Stimulated activated CD8-positive, alpha-beta memory T cell treated with anti-CD3 and anti-CD28 coated beads, Interleukin-7, amount 100 ng/mL, for 1 hour (primary cell): ENCODE measurements around the gene ZC3HAV1.
"Not testable (repeated sequence)": the region's sequence is repeated elsewhere in the genome, so short reads cannot be mapped to it uniquely, and the experiment has no call there.

Experiments
- DNase-seq, 2 donors: peaks; one replicate each; pipeline ENCODE4 v3.0.0-alpha.2; 2020; ENCODE audit warnings: low read depth in 2 of 2

The ZC3HAV1 gene

GRCh38 chr7:139087212-139087611 lies 22.3 kb downstream of the ZC3HAV1 start:
- no peak for DNase-seq

DNA sequence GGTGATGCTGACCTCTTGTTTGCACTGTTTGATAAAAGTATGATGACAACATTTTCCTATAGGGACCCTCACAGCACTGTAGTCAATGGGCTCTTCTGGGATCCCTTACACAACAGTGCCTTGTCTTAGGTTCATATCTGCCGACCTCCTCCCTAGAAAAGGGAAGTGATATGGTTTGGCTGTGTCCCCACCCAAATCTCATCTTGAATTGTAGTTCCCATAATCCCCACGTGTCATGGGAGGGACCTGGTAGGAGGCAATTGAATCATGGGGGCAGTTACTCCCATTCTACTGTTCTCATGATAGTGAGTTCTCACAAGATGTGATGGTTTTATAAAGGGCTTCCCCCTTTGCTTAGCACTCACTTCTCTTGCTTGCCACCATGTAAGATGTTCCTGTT lies 23.1 kb downstream of the ZC3HAV1 start:
- no peak for DNase-seq

DNA sequence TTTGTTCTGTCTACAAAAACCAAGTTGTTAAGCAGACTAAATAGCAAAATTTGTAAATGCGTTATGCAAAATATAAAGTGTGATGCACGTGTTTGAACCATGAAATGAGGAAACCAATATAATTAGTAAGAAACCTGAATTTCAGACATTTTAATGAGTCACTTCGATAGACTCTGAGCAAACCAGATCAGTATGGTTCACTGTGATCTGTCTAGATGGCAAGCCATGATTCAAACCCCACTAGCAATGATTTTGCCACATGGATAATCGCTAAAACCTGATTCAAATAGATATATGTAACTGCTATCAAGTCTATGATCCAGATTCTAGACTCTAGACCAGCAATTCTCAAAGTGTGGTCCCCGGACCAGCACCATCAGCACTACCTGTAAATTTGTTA lies 24.8 kb downstream of the ZC3HAV1 start:
- DNase-seq = no peak

GRCh38 chr7:139081584-139081983 lies 27.9 kb downstream of the ZC3HAV1 start:
- DNase-seq = no peak

GRCh38 chr7:139080905-139081304 lies 28.6 kb downstream of the ZC3HAV1 start:
- no peak for DNase-seq

- DNase-seq = no peak
Observed at GRCh38 chr7:139079861-139080260, 29.7 kb downstream of the ZC3HAV1 start.

GRCh38 chr7:139078911-139079310 lies 30.6 kb downstream of the ZC3HAV1 start:
- DNase-seq = no peak

- DNase-seq = no peak
Observed at GRCh38 chr7:139078399-139078798, 31.1 kb downstream of the ZC3HAV1 start.

DNA sequence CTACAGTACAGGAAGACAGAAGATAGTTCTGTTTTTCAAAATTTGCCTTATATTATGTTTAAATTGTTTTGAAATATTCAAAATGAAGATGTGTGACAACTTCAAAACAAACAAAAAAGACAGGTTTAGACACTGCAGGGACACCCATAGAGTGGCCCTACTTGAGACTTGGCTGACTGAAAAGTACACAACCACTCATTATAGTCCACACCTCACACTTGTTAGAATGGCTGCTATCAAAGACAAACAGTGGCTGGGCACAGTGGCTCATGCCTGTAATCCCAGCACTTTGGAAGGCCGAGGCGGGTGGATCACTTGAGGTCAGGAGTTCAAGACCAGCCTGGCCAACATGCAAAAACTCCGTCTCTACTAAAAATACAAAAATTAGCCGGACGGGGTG lies 31.8 kb downstream of the ZC3HAV1 start:
- not testable (repeated sequence) for DNase-seq

DNA sequence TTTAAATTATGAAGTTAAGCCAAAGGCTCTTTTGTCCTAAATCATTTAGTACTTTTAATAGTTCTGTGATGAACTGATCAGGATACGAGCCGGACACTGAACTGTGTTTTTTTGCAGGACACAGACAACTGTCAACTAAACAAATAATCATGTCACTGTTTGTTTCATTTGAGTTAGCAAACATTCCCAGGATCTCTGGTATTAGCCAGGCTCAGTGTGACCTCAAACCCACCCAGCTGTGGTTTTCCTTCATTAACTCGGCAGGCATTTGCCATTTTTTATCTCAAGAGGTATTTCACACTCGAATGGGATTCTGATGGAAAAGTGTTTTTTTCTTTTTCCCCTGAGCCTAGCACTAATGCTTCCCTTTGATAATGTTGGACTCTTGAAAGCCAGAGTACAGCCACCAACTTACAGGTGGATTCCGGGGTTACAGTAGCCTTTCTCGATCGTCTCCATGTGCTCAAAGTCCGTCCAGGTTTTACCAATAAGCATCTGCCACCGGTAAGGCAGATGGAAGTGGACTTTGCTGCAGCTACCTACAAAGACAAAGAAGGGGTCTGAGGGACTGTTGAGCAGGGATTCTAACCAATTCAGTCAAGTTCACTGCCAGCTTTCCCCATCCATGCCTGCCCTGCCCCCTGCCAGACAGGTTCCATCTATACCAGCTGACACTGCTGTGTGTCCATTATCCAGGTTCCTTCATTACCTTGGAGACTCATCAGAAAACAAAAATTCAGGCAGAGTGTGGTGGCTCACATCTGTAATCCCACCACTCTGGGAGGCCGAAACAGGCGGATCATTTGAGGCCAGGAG lies 33.4 kb downstream of the ZC3HAV1 start:
- DNase-seq = no peak

DNA sequence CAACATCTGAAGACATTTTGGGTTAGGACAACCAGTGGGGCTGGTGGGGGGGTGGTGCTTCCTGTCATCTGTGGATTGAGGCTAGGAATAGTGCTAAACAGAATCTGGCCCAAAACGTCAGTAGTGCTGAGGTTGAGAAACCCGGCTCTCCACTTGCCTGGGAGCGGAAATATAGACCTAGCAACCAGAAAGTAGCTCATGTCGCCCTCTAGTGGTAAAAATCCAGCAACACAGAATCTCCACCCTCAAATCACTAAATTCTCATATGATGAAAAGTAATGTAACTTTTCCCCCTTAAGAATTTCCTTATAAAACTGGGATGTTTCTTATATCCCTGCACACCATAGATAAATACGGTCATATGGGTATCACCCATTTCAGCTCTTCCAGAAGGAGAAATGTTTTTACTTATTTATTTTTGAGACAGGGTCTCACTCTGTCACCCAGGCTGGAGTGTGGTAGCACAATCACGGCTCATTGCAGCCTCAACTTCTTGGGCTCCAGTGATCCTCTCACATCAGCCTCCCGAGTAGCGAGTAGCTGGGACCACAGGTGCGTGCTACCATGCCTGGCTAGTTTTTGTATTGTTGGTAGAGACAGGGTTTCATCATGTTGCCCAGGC lies 34.4 kb downstream of the ZC3HAV1 start:
- peak; percentile 33 to 40 for DNase-seq

DNA sequence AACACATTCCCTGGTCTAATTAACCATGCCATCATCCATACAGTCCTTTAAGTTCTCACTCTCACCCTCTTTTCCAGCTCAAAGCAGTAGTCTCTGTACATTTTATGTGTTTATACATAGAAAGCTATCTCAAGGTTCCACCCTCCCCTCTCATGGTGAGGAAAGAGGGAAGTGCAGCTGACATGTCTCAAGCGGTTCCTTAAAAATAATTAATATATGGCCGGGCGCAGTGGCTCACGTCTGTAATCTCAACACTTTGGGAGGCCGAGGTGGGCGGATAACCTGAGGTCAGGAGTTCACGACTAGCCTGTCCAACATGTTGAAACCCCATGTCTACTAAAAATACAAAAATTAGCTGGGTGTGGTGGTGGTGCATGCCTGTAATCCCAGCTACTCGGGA lies 36.7 kb downstream of the ZC3HAV1 start:
- no peak for DNase-seq

DNA sequence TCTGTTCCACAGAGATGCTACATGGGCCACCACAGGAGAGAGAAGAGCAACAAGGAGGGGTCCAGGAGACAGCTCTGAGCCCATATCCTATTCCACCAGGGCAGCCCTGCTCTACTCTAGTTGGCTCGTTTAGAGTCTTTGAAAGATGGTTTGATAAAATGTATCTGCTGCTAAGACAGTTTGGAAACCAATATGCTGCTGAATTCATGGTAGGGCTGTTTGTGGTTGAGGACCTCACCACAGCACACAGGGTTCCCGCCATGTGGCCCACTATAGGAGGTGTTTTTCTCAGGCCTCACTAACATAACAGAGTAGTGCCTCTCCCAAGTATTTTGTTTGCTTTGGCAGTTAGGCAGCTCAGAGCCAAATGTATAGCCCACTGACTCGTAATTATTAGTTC lies 37.8 kb downstream of the ZC3HAV1 start:
- DNase-seq = no peak

- no peak for DNase-seq
Observed at GRCh38 chr7:139068544-139069399, 40.7 kb downstream of the ZC3HAV1 start.

DNA sequence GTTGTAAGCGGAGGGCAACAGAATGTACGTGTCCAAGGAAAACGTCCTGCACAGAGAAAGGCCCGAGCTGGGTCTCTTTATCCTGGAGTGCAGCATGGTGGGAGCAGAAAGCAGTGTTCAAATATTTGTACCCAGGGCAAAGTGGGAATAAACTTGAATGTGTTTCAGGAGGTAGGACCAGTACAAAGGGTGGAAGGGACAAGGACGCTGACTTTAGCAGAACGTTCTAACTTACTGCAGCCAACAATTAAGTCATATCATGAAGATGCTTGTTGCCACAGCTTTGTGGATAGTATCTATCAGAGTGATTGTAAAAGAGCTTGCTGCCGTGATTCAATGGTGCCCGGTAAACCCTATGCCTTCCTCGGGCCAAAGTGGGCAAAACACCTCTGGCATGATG lies 43.2 kb downstream of the ZC3HAV1 start:
- no peak for DNase-seq

DNA sequence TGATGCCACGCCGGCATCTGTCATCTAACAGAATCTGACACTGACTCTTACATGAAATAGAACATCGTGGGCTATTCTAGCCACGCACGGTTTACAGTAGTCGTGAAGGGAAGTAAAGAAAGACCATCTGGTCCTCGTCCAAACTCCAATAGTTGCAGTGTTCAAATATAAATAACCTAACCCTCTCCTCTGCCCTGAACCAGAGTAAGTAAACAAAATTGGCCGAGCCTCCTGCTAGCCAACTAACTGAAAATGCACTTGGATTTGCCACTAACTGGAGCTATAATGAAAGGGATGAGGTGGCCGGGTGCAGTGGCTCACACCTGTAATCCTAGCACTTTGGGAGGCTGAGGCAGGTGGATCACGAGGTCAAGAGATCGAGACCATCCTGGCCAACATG lies 44.2 kb downstream of the ZC3HAV1 start:
- no peak for DNase-seq

GRCh38 chr7:139061416-139061815 lies 48.1 kb downstream of the ZC3HAV1 start:
- no peak for DNase-seq

DNA sequence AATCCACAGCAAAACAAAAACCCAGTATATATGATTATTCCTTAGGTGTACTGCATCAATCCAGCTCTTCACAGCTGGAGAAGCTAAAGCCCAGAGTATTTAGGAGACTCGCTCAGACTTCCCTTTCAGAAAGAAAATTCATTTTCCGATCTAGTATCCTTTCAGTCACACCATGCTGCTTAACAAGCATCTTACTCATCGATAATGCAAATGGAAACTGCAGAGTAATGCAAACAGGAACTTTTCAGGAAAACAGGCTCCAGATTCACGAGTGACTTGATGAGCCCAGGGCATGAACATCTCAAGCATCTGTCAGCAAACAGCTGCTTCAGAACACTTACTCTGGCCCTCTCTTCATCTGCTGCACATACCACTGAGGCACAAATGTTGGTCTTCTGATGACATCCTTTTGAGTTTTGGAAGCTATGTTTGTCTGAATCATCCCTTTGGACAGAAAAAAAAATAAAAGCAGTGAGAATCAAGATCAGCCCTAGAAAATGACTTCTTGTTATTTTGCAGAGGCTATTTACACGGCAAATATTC lies 48.8 kb downstream of the ZC3HAV1 start:
- no peak for DNase-seq

DNA sequence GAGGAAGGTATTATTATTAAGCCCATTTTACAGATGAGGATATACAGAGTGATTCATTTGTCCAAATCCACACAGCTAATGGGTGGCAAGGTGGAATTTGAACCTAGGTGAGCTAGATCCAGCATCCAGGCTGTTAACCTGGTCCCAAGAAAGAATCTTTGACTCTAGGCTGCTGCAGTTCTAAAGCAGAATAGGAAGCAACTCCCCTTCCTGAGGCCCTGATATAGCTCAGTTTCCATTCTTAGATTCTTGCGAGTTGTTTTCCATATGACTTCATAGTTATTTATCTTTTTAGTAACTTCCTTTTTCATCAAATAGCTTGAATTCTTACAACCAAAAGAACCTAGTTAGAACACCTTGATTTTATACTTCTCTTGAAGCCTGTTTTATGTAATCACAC lies 49.6 kb downstream of the ZC3HAV1 start:
- no peak for DNase-seq

DNA sequence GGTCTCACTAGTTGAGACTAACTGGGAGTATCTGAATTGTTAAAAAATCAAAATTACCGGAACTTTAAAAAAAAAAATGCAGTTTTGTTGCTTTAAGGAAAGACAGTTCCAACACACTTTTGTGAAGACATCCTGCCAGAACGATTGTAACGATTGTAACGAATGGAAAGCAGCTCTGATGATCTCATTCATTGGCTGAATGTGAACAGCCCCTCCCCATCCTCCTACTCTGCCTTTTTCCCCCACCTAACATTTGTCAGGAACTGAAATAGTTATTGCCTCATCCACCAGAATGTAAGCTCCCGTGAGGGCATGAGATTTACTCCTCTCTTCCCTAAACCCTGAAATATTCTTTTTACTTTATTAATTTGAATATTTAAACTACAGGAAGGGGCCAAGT lies 50.6 kb downstream of the ZC3HAV1 start:
- no peak for DNase-seq

DNA sequence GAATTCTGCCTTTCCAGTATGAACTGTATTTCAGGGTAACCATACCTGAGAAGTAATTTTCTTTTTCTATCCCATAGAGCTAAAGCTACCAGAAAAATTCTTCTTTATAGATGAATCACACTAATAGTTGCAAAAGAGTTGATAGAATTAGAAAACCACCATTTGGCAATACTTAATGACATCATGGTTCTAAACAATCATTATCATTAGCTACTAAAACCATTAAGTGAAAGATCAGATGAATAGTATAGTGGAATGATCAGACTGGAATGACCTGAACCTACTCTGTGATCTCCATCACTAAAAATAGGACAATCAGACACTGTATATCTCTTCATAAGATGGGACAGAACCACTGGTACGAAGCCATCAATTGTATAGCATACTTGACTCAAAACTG lies 53.8 kb downstream of the ZC3HAV1 start:
- DNase-seq = no peak

- not testable (repeated sequence) for DNase-seq
Observed at GRCh38 chr7:139054656-139055055, 54.9 kb downstream of the ZC3HAV1 start.
